PFSK-1 (cell line): ENCODE results near the gene CENPX.

Experiments used
- POLR2AphosphoS5 ChIP-seq: IDR thresholded peaks from 2 replicates; pipeline ENCODE4 v1.6.1; 2012; ENCODE audit warnings: low read depth, mild to moderate bottlenecking, control low read depth, low read length, moderate library complexity
- REST ChIP-seq, 2 experiments: IDR thresholded peaks; 2 replicates each; pipeline versions ENCODE4 v1.6.1 to v1.8.0; 2011 to 2012; ENCODE audit warnings: low read depth in 2 of 2, low read length in 2 of 2, control low read depth in 1 of 2, inconsistent platforms in 1 of 2, mild to moderate bottlenecking in 1 of 2, moderate library complexity in 1 of 2; ENCODE audit not compliant: insufficient read depth in 1 of 2
- SIN3A ChIP-seq: IDR thresholded peaks from 2 replicates; pipeline ENCODE4 v1.6.1; 2012; ENCODE audit warnings: mild to moderate bottlenecking, low read length, moderate library complexity, borderline replicate concordance; ENCODE audit not compliant: insufficient read depth
- TAF1 ChIP-seq: IDR thresholded peaks from 2 replicates; pipeline ENCODE4 v1.6.1; 2012; ENCODE audit warnings: low read length, control low read depth, borderline replicate concordance; ENCODE audit not compliant: insufficient read depth

- no peak for TF ChIP-seq REST (IDR thresholded peaks at IDR 0.05; ENCODE audit: insufficient read depth in 1 of 2, low read depth in 2 of 2, low read length in 2 of 2)
- TF ChIP-seq POLR2AphosphoS5 = no peak
- TF ChIP-seq SIN3A = no peak
- TF ChIP-seq TAF1 = no peak
Measured at GRCh38 chr17:82048571-82048971, 25.9 kb upstream of the CENPX start.
